ENCODE measurements around the gene ARMS2.

GRCh38 chr10:122504610-122504950 lies 50.1 kb downstream of the ARMS2 start:
- TF ChIP-seq POLR2AphosphoS5 (IDR thresholded peaks at IDR 0.05; ENCODE audit: low read depth, low read length) (no peak), ZNF274 (CRISPR knock-in tag; IDR thresholded peaks at IDR 0.05) (no peak), FOXM1 (CRISPR knock-in tag; IDR thresholded peaks at IDR 0.05) (no peak), CEBPB (IDR thresholded peaks at IDR 0.05; ENCODE audit: borderline replicate concordance, low read depth, low read length) (no peak), SALL2 (CRISPR knock-in tag; IDR thresholded peaks at IDR 0.05) (no peak), ELF1 (CRISPR knock-in tag; IDR thresholded peaks at IDR 0.05) (no peak), DNMT3B (CRISPR knock-in tag; conservative IDR thresholded peaks at IDR 0.05) (no peak), RBM39 (IDR thresholded peaks at IDR 0.05; ENCODE audit: low read depth, low read length, poor library complexity, severe bottlenecking) (no peak), NCOA1 (CRISPR knock-in tag; IDR thresholded peaks at IDR 0.05) (no peak)
- TF ChIP-seq, protein P1, sequence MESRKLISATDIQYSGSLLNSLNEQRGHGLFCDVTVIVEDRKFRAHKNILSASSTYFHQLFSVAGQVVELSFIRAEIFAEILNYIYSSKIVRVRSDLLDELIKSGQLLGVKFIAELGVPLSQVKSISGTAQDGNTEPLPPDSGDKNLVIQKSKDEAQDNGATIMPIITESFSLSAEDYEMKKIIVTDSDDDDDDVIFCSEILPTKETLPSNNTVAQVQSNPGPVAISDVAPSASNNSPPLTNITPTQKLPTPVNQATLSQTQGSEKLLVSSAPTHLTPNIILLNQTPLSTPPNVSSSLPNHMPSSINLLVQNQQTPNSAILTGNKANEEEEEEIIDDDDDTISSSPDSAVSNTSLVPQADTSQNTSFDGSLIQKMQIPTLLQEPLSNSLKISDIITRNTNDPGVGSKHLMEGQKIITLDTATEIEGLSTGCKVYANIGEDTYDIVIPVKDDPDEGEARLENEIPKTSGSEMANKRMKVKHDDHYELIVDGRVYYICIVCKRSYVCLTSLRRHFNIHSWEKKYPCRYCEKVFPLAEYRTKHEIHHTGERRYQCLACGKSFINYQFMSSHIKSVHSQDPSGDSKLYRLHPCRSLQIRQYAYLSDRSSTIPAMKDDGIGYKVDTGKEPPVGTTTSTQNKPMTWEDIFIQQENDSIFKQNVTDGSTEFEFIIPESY (CRISPR knock-in tag; IDR thresholded peaks at IDR 0.05): no peak
- TF ChIP-seq, protein P2, sequence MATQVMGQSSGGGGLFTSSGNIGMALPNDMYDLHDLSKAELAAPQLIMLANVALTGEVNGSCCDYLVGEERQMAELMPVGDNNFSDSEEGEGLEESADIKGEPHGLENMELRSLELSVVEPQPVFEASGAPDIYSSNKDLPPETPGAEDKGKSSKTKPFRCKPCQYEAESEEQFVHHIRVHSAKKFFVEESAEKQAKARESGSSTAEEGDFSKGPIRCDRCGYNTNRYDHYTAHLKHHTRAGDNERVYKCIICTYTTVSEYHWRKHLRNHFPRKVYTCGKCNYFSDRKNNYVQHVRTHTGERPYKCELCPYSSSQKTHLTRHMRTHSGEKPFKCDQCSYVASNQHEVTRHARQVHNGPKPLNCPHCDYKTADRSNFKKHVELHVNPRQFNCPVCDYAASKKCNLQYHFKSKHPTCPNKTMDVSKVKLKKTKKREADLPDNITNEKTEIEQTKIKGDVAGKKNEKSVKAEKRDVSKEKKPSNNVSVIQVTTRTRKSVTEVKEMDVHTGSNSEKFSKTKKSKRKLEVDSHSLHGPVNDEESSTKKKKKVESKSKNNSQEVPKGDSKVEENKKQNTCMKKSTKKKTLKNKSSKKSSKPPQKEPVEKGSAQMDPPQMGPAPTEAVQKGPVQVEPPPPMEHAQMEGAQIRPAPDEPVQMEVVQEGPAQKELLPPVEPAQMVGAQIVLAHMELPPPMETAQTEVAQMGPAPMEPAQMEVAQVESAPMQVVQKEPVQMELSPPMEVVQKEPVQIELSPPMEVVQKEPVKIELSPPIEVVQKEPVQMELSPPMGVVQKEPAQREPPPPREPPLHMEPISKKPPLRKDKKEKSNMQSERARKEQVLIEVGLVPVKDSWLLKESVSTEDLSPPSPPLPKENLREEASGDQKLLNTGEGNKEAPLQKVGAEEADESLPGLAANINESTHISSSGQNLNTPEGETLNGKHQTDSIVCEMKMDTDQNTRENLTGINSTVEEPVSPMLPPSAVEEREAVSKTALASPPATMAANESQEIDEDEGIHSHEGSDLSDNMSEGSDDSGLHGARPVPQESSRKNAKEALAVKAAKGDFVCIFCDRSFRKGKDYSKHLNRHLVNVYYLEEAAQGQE (IDR thresholded peaks at IDR 0.05; ENCODE audit: borderline replicate concordance in 1 of 2, low read depth in 1 of 2, low read length in 2 of 2): no peak

All from HepG2 (cell line).